A549 (cell line): Measurements from ENCODE around the gene TAAR8.

Experiments used
- CEBPB ChIP-seq, 2 experiments: fragments of >200 bp in 1 of 2; sonication (Bioruptor Twin) in 1 of 2; formaldehyde crosslinking in 1 of 2; IDR thresholded peaks; 2 replicates each; pipeline ENCODE4 v1.6.1; 2012 to 2016
- CHD2 ChIP-seq: fragments of 150-350 bp; IDR thresholded peaks from 2 replicates; pipeline ENCODE4 v1.6.1; 2014; ENCODE audit warnings: low read length; ENCODE audit not compliant: partially characterized antibody
- CTCF ChIP-seq: fragments of >200 bp; sonication (Bioruptor Twin); formaldehyde crosslinking; IDR thresholded peaks from 3 replicates; pipeline ENCODE4 v1.5.1; 2016
- ELK1 ChIP-seq: fragments of 150-350 bp; IDR thresholded peaks from 2 replicates; pipeline ENCODE4 v1.6.1; 2014; ENCODE audit warnings: low read depth, mild to moderate bottlenecking, low read length
- EP300 ChIP-seq, 2 experiments: fragments of >200 bp; sonication (Bioruptor Twin); formaldehyde crosslinking; IDR thresholded peaks; 2 replicates in 1 of 2; 3 replicates in 1 of 2; pipeline ENCODE4 v1.6.1; 2016 to 2017
- JUN ChIP-seq, 2 experiments: fragments of >200 bp; sonication (Bioruptor Twin); formaldehyde crosslinking; IDR thresholded peaks; 2 replicates in 1 of 2; 3 replicates in 1 of 2; pipeline ENCODE4 v1.6.1; 2016 to 2017
- JUNB ChIP-seq: fragments of >200 bp; sonication (Bioruptor Twin); formaldehyde crosslinking; IDR thresholded peaks from 2 replicates; pipeline ENCODE4 v1.6.1; 2016
- MAFK ChIP-seq: fragments of 450-650 bp; IDR thresholded peaks from 2 replicates; pipeline ENCODE4 v1.6.1; 2014; ENCODE audit not compliant: partially characterized antibody
- POLR2A ChIP-seq: IDR thresholded peaks from 2 replicates; pipeline ENCODE4 v1.6.1; 2012; ENCODE audit warnings: mild to moderate bottlenecking, low read length
- POLR2AphosphoS2 ChIP-seq: conservative IDR thresholded peaks from 2 replicates; pipeline ENCODE4 v1.6.1; 2012; ENCODE audit warnings: low read length, improper control_type of control experiment, inconsistent platforms
- RAD21 ChIP-seq, 2 experiments: fragments of >200 bp in 1 of 2; sonication (Bioruptor Twin) in 1 of 2; formaldehyde crosslinking in 1 of 2; IDR thresholded peaks in 1 of 2; conservative IDR thresholded peaks in 1 of 2; 2 replicates in 1 of 2; 3 replicates in 1 of 2; pipeline ENCODE4 v1.6.1; 2012 to 2018; ENCODE audit warnings: inconsistent platforms in 1 of 2
- RCOR1 ChIP-seq: fragments of 150-350 bp; IDR thresholded peaks from 2 replicates; pipeline ENCODE4 v1.6.1; 2014; ENCODE audit warnings: antibody characterized with exemption, low read length, low read depth
- REST ChIP-seq: fragments of 200-600 bp; sonication (generic); IDR thresholded peaks from 2 replicates; pipeline ENCODE4 v1.6.1; 2016; ENCODE audit warnings: antibody characterized with exemption, mild to moderate bottlenecking, moderate library complexity
- TF ChIP-seq, protein P1 (sequence below): IDR thresholded peaks from 2 replicates; pipeline ENCODE4 v1.6.1; 2012

GRCh38 chr6:132551214-132551613 lies 1.3 kb upstream of the TAAR8 start:
- TF ChIP-seq RAD21 (conservative IDR thresholded peaks at IDR 0.05 in 1 of 2, IDR thresholded peaks at IDR 0.05 in 1 of 2): no peak
- TF ChIP-seq CTCF: no peak
- TF ChIP-seq JUN (IDR thresholded peaks at IDR 0.05): no peak
- TF ChIP-seq POLR2AphosphoS2: no peak
- no peak for TF ChIP-seq CEBPB (IDR thresholded peaks at IDR 0.05)
- TF ChIP-seq POLR2A: no peak
- no peak for TF ChIP-seq RCOR1
- TF ChIP-seq, protein P1, sequence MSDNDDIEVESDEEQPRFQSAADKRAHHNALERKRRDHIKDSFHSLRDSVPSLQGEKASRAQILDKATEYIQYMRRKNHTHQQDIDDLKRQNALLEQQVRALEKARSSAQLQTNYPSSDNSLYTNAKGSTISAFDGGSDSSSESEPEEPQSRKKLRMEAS: no peak
- TF ChIP-seq JUNB: no peak
- TF ChIP-seq EP300 (IDR thresholded peaks at IDR 0.05): no peak
- TF ChIP-seq ELK1: no peak
- TF ChIP-seq MAFK: no peak
- no peak for TF ChIP-seq REST
- TF ChIP-seq CHD2: no peak
